EH (cell line): Measurements from ENCODE around the gene CLTB.
A peak's percentile ranks its signal among the peaks of the same experiment; 100 is the strongest.

ENCODE experiments used
- DNase-seq: peaks from one replicate; pipeline ENCODE4 v3.0.0-alpha.2; 2015; ENCODE audit warnings: low read depth

The CLTB gene

DNA sequence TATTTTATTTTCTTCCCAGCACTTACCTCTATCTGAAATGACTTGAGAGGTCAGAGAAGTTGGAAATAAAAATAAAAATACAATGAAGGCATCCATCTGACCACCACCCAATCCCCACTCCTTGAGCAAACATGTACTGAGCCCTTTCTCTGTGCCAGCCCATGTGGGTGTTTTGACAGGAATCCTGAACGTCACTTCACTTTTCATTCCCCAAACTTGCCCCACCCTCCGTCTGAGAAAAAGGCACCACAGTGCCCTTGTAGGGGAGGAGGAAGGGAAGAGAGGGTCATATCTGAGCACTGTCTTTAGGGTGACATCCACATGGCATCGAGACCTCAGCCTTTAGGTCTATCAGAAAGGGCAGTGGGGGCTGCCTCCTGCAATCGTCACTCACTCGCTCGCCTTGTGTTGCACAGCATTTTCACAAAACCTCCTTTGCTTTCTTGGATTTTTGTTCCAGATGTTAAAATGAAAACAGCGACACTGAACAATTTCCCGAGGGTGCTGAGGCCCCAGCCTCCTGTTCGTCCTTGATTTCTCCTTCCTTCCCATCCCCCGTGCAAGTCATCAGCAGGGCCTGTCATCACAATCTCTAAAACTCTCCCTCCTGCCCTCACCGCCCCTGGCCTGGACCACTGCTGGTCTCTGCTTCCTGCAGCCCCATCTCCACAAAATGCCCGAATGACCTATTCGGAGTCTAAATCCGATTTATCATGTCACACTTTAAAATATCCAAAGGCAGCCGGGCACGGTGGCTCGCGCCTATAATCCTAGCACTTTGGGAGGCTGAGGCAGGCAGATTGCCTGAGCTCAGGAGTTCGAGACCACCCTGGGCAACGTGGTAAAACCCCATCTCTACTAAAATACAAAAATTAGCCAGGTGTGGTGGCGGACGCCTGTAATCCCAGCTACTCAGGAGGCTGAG lies 14.8 kb downstream of the CLTB start:
- DNase-seq: no peak

DNA sequence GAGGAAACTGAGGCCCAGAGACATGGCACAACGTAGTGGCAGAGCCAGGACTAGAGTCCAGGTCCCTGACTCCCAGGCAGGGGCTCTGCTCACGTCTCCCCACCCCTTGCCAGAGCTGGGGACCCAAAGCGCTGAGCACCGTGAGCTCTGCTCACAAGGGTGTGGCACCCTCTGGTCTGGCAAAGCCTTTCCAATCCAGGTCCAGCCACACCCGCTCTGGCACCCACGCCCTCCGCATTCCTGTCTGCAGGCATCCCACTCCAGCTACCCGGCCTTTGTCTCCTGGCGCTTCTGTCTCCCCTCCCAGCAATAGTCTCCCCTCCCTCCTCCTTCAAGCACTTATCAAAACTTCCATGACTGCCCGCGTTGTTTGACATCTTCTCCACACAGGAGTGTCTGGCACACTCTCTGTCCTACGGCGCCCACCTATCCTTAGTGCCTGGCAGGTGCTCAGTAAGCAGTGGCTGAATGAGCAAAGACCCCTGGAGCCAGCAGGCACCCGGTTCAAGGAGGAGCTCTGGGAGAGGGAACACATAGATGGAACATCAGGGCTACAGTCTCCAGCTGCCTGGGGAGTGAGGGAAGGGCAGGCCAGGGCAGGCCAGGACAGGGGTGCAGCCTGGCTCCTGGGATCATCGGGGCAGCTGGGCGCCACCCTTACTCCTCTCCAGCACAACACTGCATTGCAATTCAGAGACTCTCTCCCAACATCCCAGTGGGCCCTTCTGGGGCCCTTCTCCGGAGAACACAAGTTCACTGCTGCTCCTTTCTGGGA lies 15.8 kb downstream of the CLTB start:
- no peak for DNase-seq

DNA sequence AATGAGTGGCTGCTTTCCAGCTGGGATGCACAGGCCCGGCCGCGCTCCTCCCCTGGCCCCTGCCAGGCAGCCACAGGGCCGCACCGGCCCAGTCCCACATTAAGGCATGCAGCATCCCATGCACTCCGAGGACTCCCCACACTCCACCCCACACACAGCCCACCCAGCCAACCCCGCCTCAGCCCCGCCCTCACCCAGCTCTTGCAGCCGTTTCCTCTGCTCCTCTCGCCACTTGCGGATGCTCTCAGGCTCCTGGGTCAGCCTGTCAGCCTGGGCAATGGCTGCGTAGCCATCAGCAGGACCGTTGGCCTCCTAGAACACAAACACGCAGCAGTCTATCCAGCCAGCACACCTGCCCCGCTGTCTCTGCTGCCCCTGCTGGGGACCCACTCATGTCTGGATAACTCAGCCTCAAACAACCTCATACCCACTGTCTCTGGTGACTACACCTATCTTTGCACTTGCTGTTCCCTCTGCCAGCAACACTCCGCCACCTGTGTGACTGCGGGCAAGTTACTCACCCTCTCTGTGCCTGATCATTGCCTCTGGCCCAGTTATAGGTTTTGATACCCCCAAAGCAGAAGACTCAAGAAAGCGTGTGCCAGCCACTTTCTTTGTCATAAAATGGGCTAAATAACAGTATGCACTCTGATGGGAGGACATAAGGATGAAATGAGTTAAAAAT lies 18.5 kb downstream of the CLTB start:
- DNase-seq: no peak

DNA sequence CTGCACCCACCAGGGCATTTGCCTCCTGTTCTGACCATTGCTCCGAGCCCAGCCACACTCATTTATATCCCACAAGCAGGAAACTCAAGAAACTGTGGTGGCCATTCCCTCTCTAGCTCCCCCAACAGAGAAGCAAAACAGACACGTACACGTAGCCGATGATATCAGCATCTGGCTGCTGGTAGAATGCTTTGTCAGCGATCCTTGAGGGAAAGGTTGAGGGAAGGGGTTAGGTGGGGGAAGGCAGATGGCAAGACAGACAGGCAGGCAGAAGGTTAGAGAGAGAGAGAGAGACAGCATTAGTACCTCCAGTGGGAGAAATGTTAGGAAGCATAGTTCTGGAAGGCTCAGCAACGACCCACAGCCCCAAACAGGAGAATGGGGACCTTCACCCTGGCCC lies 20.0 kb downstream of the CLTB start:
- DNase-seq: no peak

DNA sequence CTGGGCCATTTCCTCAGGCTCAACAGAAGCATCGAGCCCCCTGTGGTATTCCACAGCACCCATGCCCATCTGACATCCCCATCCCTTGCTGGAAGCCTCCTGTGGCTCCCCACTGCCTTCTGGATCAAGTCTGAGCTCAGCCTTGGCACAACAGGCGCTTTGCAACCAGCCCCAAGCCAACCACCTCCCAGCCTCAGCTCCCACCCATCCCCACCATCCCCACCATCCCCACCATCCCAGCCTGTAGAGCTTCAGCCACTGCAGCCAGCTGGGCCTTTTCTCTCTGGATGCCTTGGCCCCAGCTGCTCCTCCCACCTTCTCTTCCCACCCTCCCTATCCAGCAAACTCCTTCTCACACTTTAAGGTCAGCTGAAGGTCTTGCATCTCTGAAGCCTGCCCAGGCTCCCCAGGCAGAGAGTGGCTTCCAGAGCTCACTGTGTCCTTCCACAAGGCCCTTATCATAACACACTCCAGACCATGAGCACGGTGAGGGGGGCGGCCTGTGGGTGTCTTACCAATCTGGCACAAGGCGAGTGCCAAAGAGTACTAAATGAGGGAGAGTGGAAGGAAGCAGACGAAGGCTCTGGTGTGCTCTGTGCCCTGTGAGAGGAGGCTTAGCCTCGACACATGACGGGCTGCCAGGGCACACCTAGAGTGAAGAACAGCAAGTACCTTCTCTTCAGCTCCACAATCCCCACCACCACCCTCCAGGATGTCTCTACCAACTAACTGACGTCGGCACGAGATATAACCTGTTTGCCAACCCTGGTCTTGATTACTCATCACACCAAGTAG lies 21.3 kb downstream of the CLTB start:
- peak; percentile 29 for DNase-seq

- DNase-seq: no peak
Measured at GRCh38 chr5:176394096-176394495, 22.2 kb downstream of the CLTB start.

GRCh38 chr5:176392526-176392925 lies 23.8 kb downstream of the CLTB start:
- no peak for DNase-seq

- DNase-seq: no peak
Measured at GRCh38 chr5:176391999-176392398, 24.3 kb downstream of the CLTB start.

DNA sequence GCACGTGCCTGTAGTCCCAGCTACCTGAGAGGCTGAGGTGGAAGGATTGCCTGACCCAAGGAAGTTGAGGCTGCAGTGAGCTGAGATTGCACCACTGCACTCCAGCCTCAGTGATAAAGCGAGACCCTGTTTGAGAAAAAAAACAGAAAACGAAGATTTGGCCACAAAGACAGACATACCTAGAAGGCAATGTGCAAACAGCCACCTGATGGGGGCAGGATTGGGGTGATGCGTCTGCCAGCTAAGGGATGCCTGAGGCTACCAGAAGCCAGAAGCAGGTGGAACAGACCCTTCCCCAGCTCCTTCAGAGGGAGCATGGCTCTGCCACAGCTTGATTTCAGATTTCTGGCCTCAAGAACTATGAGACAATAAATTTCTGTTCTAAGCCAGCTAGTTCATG lies 24.9 kb downstream of the CLTB start:
- DNase-seq: no peak

- no peak for DNase-seq
Measured at GRCh38 chr5:176389135-176390123, 26.9 kb downstream of the CLTB start.

- DNase-seq: peak; percentile 99
Measured at GRCh38 chr5:176388444-176389134, 27.8 kb downstream of the CLTB start, which contains the start of the genes HIGD2A and NOP16. Gene HIGD2A, plus strand, starts transcription at chr5:176388751. Its CDS starts 69 bp downstream, at chr5:176388820. Gene NOP16, minus strand, starts transcription at chr5:176388598. Its CDS starts 59 bp downstream, at chr5:176388539.

- DNase-seq: peak; percentile 32
Measured at GRCh38 chr5:176388003-176388443, 28.3 kb downstream of the CLTB start.

DNA sequence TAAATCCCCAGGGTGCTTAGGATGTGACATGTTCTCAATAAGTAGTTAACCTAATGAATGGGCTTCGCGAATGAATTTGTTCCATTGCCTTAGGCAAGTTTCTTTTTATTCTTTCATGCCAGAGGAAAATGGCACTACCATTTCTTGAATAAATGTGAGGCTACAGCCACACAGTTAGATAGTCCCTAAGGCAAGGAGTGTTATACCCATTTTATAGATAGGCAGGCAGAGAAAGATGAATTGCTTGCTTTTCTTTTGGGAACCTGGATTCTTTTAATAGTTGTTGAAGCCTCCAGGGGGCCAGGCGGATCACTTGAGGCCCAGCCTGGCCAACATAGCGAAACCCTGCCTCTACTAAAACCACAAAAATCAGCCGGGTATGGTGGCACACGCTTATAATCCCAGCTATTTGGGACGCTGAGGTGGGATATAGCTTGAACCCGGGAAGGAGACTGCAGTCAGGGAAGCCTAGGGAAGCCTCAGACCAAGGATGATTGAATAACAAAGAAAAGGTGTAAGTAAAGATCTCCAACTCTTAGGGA lies 28.9 kb downstream of the CLTB start:
- peak; percentile 16 for DNase-seq

- no peak for DNase-seq
Measured at GRCh38 chr5:176386491-176386890, 29.8 kb downstream of the CLTB start.

- no peak for DNase-seq
Measured at GRCh38 chr5:176384991-176385390, 31.3 kb downstream of the CLTB start.

DNA sequence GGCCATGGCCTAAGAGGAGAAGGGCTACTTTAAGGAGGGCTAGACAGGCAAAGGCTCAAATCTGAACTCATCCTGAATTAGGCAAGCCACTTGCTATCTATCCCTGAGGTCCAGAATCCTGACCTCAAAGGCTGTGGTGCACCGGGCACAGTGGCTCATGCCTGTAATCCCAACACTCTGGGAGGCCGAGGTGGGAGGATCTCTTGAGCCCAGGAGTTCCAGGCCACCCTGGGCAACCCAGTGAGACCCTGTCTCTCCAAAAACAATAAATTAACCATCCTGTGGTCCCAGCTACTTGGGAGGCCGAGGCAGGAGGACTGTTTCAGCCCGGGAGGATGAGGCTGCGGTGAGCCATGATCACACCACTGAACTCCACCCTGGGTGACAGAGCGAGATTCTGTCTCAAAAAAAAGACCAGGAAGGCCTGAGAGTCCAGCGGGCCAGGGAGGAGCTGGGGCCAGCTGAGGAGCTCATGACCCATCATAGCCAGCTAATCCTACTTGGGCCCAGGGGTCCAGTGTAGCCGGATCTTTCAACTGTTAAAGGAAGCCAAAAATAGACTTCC lies 31.9 kb downstream of the CLTB start:
- DNase-seq: no peak

GRCh38 chr5:176383961-176384360 lies 32.4 kb downstream of the CLTB start:
- DNase-seq: no peak

DNA sequence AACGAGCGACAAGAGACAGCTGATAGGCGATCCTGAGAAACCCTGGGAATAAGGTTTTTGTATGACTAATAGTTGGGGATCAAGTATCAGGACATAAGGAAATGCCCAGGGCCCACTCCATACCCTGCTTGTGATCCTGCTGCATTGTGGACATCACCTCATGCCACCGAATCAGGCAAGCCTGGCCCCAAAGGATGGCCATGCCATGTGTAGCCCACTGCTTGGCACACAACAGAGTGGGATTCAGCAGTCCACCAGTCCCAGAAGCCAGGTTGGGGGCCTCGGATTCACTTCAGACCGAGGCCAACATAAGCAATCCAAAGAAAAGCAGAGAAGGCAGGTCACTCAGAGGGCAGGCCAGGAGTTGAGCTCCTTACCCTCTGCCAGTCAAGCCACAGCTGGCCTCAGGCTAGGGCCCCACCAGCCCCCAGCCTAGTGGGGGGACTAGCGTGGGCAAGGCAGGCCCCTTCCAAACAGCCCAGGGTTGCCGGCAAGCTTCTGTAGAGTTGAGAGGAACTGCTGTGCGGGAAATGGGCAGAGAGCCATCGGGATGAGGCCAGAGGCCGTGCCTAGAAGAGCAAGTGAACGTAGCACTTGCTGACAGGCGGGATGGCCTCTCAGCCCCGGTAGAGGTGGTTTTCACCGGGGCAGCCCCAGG lies 33.0 kb downstream of the CLTB start:
- DNase-seq: no peak
